ENCODE results near the gene UBE2F. TPM values are rescaled to one million over a fixed set of nuclear protein-coding genes. Genes with fewer than 3 reads are reported as not detected.
"Not testable (repeated sequence)": the region's sequence is repeated elsewhere in the genome, so short reads cannot be mapped to it uniquely, and the experiment has no call there.

Gene UBE2F
- total RNA-seq, 2 experiments from 2014 or later = 71.4 to 80.5 TPM

GRCh38 chr2:237952851-237953250, 14.0 kb upstream of the UBE2F start:
- Mint-ChIP-seq H3K4me1 (peaks cover 14% of the 10 kb centered on the region), H3K27ac (no peak overlapping the region), H3K27me3 (peaks cover 25% of the 10 kb centered on the region), H3K36me3 (ENCODE audit: low read depth) (peaks cover 3% of the 10 kb centered on the region), H3K4me3 (no peak overlapping the region), H3K9me3 (no peaks in the 10 kb centered on the region)
- CTCF ChIA-PET = interaction anchor here (1.2 kb wide), 1 partner anchor 10 kb away, joined by 5 read pairs; no protein-coding TSS in a partner anchor
- POLR2A ChIA-PET = no interaction called here
- no peak for DNase-seq

GRCh38 chr2:237955640-237956401, 11.0 kb upstream of the UBE2F start:
- CTCF ChIA-PET = interaction anchor here (0.9 to 1.5 kb wide), 2 partner anchors 32 to 33 kb away, joined by 3 to 6 read pairs; no protein-coding TSS in a partner anchor
- POLR2A ChIA-PET = no interaction called here
- no peak overlapping the region for H3K27ac Mint-ChIP-seq
- peaks cover 12% of the 10 kb centered on the region for H3K4me1 Mint-ChIP-seq
- no peaks in the 10 kb centered on the region for H3K9me3 Mint-ChIP-seq
- peaks cover 1% of the 10 kb centered on the region for H3K36me3 Mint-ChIP-seq (ENCODE audit: low read depth)
- H3K4me3 Mint-ChIP-seq = no peak overlapping the region
- no peak for DNase-seq
- H3K27me3 Mint-ChIP-seq = peaks cover 27% of the 10 kb centered on the region

- Mint-ChIP-seq H3K9me3 (no peaks in the 10 kb centered on the region), H3K27ac (no peak overlapping the region), H3K36me3 (ENCODE audit: low read depth) (peaks cover 1% of the 10 kb centered on the region), H3K4me3 (no peak overlapping the region), H3K4me1 (peaks cover 12% of the 10 kb centered on the region), H3K27me3 (peaks cover 27% of the 10 kb centered on the region)
- ChIA-PET POLR2A (no interaction called here), CTCF (interaction anchor here (1.5 kb wide), 1 partner anchor 33 kb away, joined by 6 read pairs; no protein-coding TSS in a partner anchor)
- no peak for DNase-seq
Observed at GRCh38 chr2:237956402-237956736, 10.4 kb upstream of the UBE2F start.

GRCh38 chr2:237961637-237962036, 5.2 kb upstream of the UBE2F start:
- ChIA-PET CTCF (interaction anchor here (1.2 kb wide), 1 partner anchor 15 kb away, joined by 4 read pairs; no protein-coding TSS in a partner anchor), POLR2A (no interaction called here)
- peaks cover 3% of the 10 kb centered on the region for H3K36me3 Mint-ChIP-seq (ENCODE audit: low read depth)
- H3K4me1 Mint-ChIP-seq = peaks cover 15% of the 10 kb centered on the region
- H3K9me3 Mint-ChIP-seq = peaks cover 13% of the 10 kb centered on the region
- peaks cover 11% of the 10 kb centered on the region for H3K27me3 Mint-ChIP-seq
- no peak for DNase-seq
- H3K4me3 Mint-ChIP-seq = no peak overlapping the region
- H3K27ac Mint-ChIP-seq = no peak overlapping the region

- no peak overlapping the region for H3K27ac Mint-ChIP-seq
- ChIA-PET CTCF (interaction anchor here (0.7 to 1.2 kb wide), 5 partner anchors 9 to 165 kb away, joined by 3 to 5 read pairs (median 4); no protein-coding TSS in a partner anchor), POLR2A (no interaction called here)
- peaks cover 8% of the 10 kb centered on the region for H3K4me1 Mint-ChIP-seq
- peaks cover 2% of the 10 kb centered on the region for H3K27me3 Mint-ChIP-seq
- DNase-seq = no peak
- peaks cover 13% of the 10 kb centered on the region for H3K9me3 Mint-ChIP-seq
- H3K4me3 Mint-ChIP-seq = no peak overlapping the region
- H3K36me3 Mint-ChIP-seq (ENCODE audit: low read depth) = peaks cover 3% of the 10 kb centered on the region
Observed at GRCh38 chr2:237962432-237963084, 4.3 kb upstream of the UBE2F start.

- H3K36me3 Mint-ChIP-seq (ENCODE audit: low read depth); H3K27ac Mint-ChIP-seq; H3K4me3 Mint-ChIP-seq; H3K27me3 Mint-ChIP-seq; DNase-seq; POLR2A ChIA-PET: not testable (repeated sequence)
- CTCF ChIA-PET = interaction anchor here (0.7 kb wide), 1 partner anchor 164 kb away, joined by 4 read pairs; no protein-coding TSS in a partner anchor
- peaks cover 13% of the 10 kb centered on the region for H3K9me3 Mint-ChIP-seq
- peaks cover 18% of the 10 kb centered on the region for H3K4me1 Mint-ChIP-seq
Observed at GRCh38 chr2:237963490-237963991, 3.3 kb upstream of the UBE2F start.

GRCh38 chr2:237964194-237964577, 2.6 kb upstream of the UBE2F start:
- H3K27me3 Mint-ChIP-seq = no peaks in the 10 kb centered on the region
- H3K4me3 Mint-ChIP-seq = no peak overlapping the region
- ChIA-PET CTCF (interaction anchor here (0.6 kb wide), 1 partner anchor 279 kb away, joined by 4 read pairs; no protein-coding TSS in a partner anchor), POLR2A (no interaction called here)
- peaks cover 24% of the 10 kb centered on the region for H3K4me1 Mint-ChIP-seq
- peaks cover 13% of the 10 kb centered on the region for H3K9me3 Mint-ChIP-seq
- H3K27ac Mint-ChIP-seq = no peak overlapping the region
- no peak for DNase-seq
- H3K36me3 Mint-ChIP-seq (ENCODE audit: low read depth) = peaks cover 7% of the 10 kb centered on the region

- ChIA-PET POLR2A (no interaction called here), CTCF (interaction anchor here (0.6 kb wide), 1 partner anchor 280 kb away, joined by 4 read pairs; no protein-coding TSS in a partner anchor)
- no peak for DNase-seq
- Mint-ChIP-seq H3K27me3 (no peaks in the 10 kb centered on the region), H3K27ac (no peak overlapping the region), H3K36me3 (ENCODE audit: low read depth) (peaks cover 13% of the 10 kb centered on the region), H3K4me1 (peaks cover 30% of the 10 kb centered on the region), H3K9me3 (peaks cover 13% of the 10 kb centered on the region), H3K4me3 (peak overlapping the region; percentile 23)
Observed at GRCh38 chr2:237964578-237965404, 2.0 kb upstream of the UBE2F start.

GRCh38 chr2:237965844-237966243, 970 bp upstream of the UBE2F start:
- H3K27me3 Mint-ChIP-seq, POLR2A ChIA-PET, CTCF ChIA-PET, DNase-seq: not testable (repeated sequence)
- Mint-ChIP-seq H3K27ac (peak overlapping the region; percentile 80), H3K36me3 (ENCODE audit: low read depth) (peaks cover 18% of the 10 kb centered on the region), H3K9me3 (peaks cover 13% of the 10 kb centered on the region), H3K4me1 (peaks cover 38% of the 10 kb centered on the region), H3K4me3 (peak overlapping the region; percentile 74)

- Mint-ChIP-seq H3K4me3 (peak overlapping the region; percentile 74), H3K36me3 (ENCODE audit: low read depth) (peaks cover 18% of the 10 kb centered on the region), H3K27me3 (no peaks in the 10 kb centered on the region), H3K4me1 (peaks cover 40% of the 10 kb centered on the region), H3K9me3 (peaks cover 13% of the 10 kb centered on the region), H3K27ac (peak overlapping the region; percentile 80)
- CTCF ChIA-PET = no interaction called here
- DNase-seq = no peak
- POLR2A ChIA-PET = no interaction called here
Observed at GRCh38 chr2:237966250-237966564, 607 bp upstream of the UBE2F start.

- Mint-ChIP-seq H3K4me1 (peaks cover 46% of the 10 kb centered on the region), H3K9me3 (peaks cover 11% of the 10 kb centered on the region), H3K36me3 (ENCODE audit: low read depth) (peaks cover 18% of the 10 kb centered on the region), H3K27ac (peak overlapping the region; percentile 85), H3K27me3 (no peaks in the 10 kb centered on the region), H3K4me3 (peak overlapping the region; percentile 76)
- ChIA-PET CTCF (interaction anchor here (1.5 kb wide), 1 partner anchor 25 kb away, joined by 3 read pairs; no protein-coding TSS in a partner anchor), POLR2A (no interaction called here)
- no peak for DNase-seq
Observed at GRCh38 chr2:237967463-237967951, 693 bp downstream of the UBE2F start.

GRCh38 chr2:237968048-237968862, 1.4 kb downstream of the UBE2F start:
- Mint-ChIP-seq H3K27ac (peak overlapping the region; percentile 85), H3K4me1 (peaks cover 46% of the 10 kb centered on the region), H3K9me3 (peaks cover 4% of the 10 kb centered on the region), H3K36me3 (ENCODE audit: low read depth) (peaks cover 19% of the 10 kb centered on the region), H3K4me3 (peak overlapping the region; percentile 76), H3K27me3 (no peaks in the 10 kb centered on the region)
- peak; percentile 79 for DNase-seq
- ChIA-PET POLR2A (no interaction called here), CTCF (interaction anchor here (0.6 to 3.2 kb wide), 4 partner anchors 11 to 26 kb away, joined by 3 to 23 read pairs (median 5); no protein-coding TSS in a partner anchor)
